ENCODE results near the gene SLC11A1.

The SLC11A1 gene

GRCh38 chr2:218406949-218407618 lies 25.0 kb downstream of the SLC11A1 start:
- in situ Hi-C loops (cut with MboI; ENCODE audit: low pct_unique_long_range_greater_than_20kb, low sequenced_read_pairs, unreplicated experiment): loop anchor here (10.0 to 25.0 kb wide), 2 partner anchors 238 to 430 kb away; partner anchors contain the start of gene PRKAG3
- no peak for TF ChIP-seq CTCF (IDR thresholded peaks at IDR 0.05; ENCODE audit: extremely low read depth, insufficient read depth, missing control alignments)
- no peak for DNase-seq (ENCODE audit: low spot score)

- in situ Hi-C loops (cut with MboI; ENCODE audit: low pct_unique_long_range_greater_than_20kb, low sequenced_read_pairs, unreplicated experiment): loop anchor here (10.0 to 25.0 kb wide), 2 partner anchors 237 to 430 kb away; partner anchors contain the start of gene PRKAG3
- no peak for DNase-seq (ENCODE audit: low spot score)
- TF ChIP-seq CTCF (IDR thresholded peaks at IDR 0.05; ENCODE audit: extremely low read depth, insufficient read depth, missing control alignments): no peak
Measured at GRCh38 chr2:218407717-218408116, 25.6 kb downstream of the SLC11A1 start.

GRCh38 chr2:218418321-218418716 lies 36.2 kb downstream of the SLC11A1 start:
- TF ChIP-seq CTCF (IDR thresholded peaks at IDR 0.05; ENCODE audit: extremely low read depth, insufficient read depth, missing control alignments): no peak
- DNase-seq (ENCODE audit: low spot score): no peak
- in situ Hi-C loops (cut with MboI; ENCODE audit: low pct_unique_long_range_greater_than_20kb, low sequenced_read_pairs, unreplicated experiment): loop anchor here (25.0 kb wide), 1 partner anchor 419 kb away; the partner anchor contains the start of gene PRKAG3

- in situ Hi-C loops (cut with MboI; ENCODE audit: low pct_unique_long_range_greater_than_20kb, low sequenced_read_pairs, unreplicated experiment): loop anchor here (25.0 kb wide), 1 partner anchor 418 kb away; the partner anchor contains the start of gene PRKAG3
- DNase-seq (ENCODE audit: low spot score): no peak
- no peak for TF ChIP-seq CTCF (IDR thresholded peaks at IDR 0.05; ENCODE audit: extremely low read depth, insufficient read depth, missing control alignments)
Measured at GRCh38 chr2:218418717-218419458, 36.8 kb downstream of the SLC11A1 start, which contains the start of gene VIL1. Gene VIL1 (plus strand): TSS chr2:218419123. CDS start chr2:218423779, 4,656 bp downstream.

GRCh38 chr2:218419630-218420216 lies 37.6 kb downstream of the SLC11A1 start:
- no peak for TF ChIP-seq CTCF (IDR thresholded peaks at IDR 0.05; ENCODE audit: extremely low read depth, insufficient read depth, missing control alignments)
- DNase-seq (ENCODE audit: low spot score): no peak
- in situ Hi-C loops (cut with MboI; ENCODE audit: low pct_unique_long_range_greater_than_20kb, low sequenced_read_pairs, unreplicated experiment): loop anchor here (25.0 kb wide), 1 partner anchor 418 kb away; the partner anchor contains the start of gene PRKAG3

- TF ChIP-seq CTCF (IDR thresholded peaks at IDR 0.05; ENCODE audit: extremely low read depth, insufficient read depth, missing control alignments): no peak
- in situ Hi-C loops (cut with MboI; ENCODE audit: low pct_unique_long_range_greater_than_20kb, low sequenced_read_pairs, unreplicated experiment): loop anchor here (25.0 kb wide), 1 partner anchor 416 kb away; the partner anchor contains the start of gene PRKAG3
- DNase-seq (ENCODE audit: low spot score): no peak
Measured at GRCh38 chr2:218421027-218421426, 39.0 kb downstream of the SLC11A1 start.

Data from GM13977 (cell line).